HEK293 (cell line): ENCODE data around the gene KPNA1.

Source experiments
- CTCF ChIA-PET: fragments of 350-600 bp; formaldehyde crosslinking; extraction: SDS; loops from one replicate; lab custom pipeline; 2021; ENCODE audit warnings: antibody characterized with exemption; lab: Yijun Ruan, JAX
- POLR2A ChIA-PET: fragments of 300-600 bp; formaldehyde crosslinking; extraction: SDS; loops from one replicate; lab custom pipeline; 2020; ENCODE audit warnings: antibody characterized with exemption, inconsistent platforms; lab: Yijun Ruan, JAX
- H3K27ac ChIP-seq: fragments of 200-500 bp; sonication (Bioruptor generic); 2 replicates; pipeline ENCODE4 v1.5.1; 2014; ENCODE audit warnings: low read depth, low read length, control low read depth, inconsistent platforms; ENCODE audit errors: extremely low read depth
- H3K36me3 ChIP-seq, 2 experiments: fragments of 200-500 bp in 1 of 2; sonication (Bioruptor generic) in 1 of 2; 1 replicate in 1 of 2; 2 replicates in 1 of 2; pipeline ENCODE4 v1.5.1; 2014 to 2017; ENCODE audit warnings: inconsistent platforms in 2 of 2, low read length in 2 of 2; ENCODE audit not compliant: control insufficient read depth in 2 of 2, insufficient read depth in 1 of 2
- H3K4me1 ChIP-seq: fragments of 200-500 bp; sonication (Bioruptor generic); 2 replicates; pipeline ENCODE4 v1.5.1; 2014; ENCODE audit warnings: mild to moderate bottlenecking, low read length, inconsistent platforms; ENCODE audit not compliant: control insufficient read depth, insufficient read depth
- H3K4me3 ChIP-seq: 2 replicates; pipeline ENCODE4 v1.5.1; 2011; ENCODE audit warnings: low read depth, mild to moderate bottlenecking, control low read depth, low read length, moderate library complexity
- H3K9me3 ChIP-seq: fragments of 200-500 bp; sonication (Bioruptor generic); 2 replicates; pipeline ENCODE4 v1.5.1; 2014; ENCODE audit warnings: low read depth, low read length, inconsistent platforms; ENCODE audit not compliant: control insufficient read depth, insufficient read depth
- GFI1B ChIP-seq: fragments of 450-650 bp; formaldehyde crosslinking; IDR thresholded peaks from 2 replicates; pipeline ENCODE4 v1.5.1; 2016; ENCODE audit warnings: missing biosample characterization, missing genetic modification characterization
- KLF7 ChIP-seq: fragments of 450-650 bp; formaldehyde crosslinking; IDR thresholded peaks from 2 replicates; pipeline ENCODE4 v1.5.1; 2016; ENCODE audit warnings: missing biosample characterization, missing genetic modification characterization, borderline replicate concordance
- SCRT2 ChIP-seq: fragments of 450-650 bp; formaldehyde crosslinking; IDR thresholded peaks from 2 replicates; pipeline ENCODE4 v1.5.1; 2016; ENCODE audit warnings: missing biosample characterization, missing genetic modification characterization
- ZBTB48 ChIP-seq: fragments of 450-650 bp; formaldehyde crosslinking; IDR thresholded peaks from 2 replicates; pipeline ENCODE4 v1.5.1; 2016; ENCODE audit warnings: missing biosample characterization, missing genetic modification characterization
- ZNF133 ChIP-seq: fragments of 450-650 bp; formaldehyde crosslinking; IDR thresholded peaks from 2 replicates; pipeline ENCODE4 v1.5.1; 2016; ENCODE audit warnings: missing biosample characterization, missing genetic modification characterization
- ZNF146 ChIP-seq: fragments of 450-650 bp; formaldehyde crosslinking; IDR thresholded peaks from 2 replicates; pipeline ENCODE4 v1.5.1; 2016; ENCODE audit warnings: missing biosample characterization, missing genetic modification characterization
- ZNF211 ChIP-seq: fragments of 450-650 bp; formaldehyde crosslinking; IDR thresholded peaks from 2 replicates; pipeline ENCODE4 v1.5.1; 2016; ENCODE audit warnings: low read depth, missing biosample characterization, missing genetic modification characterization
- ZNF214 ChIP-seq: fragments of 450-650 bp; formaldehyde crosslinking; IDR thresholded peaks from 2 replicates; pipeline ENCODE4 v1.5.1; 2017; ENCODE audit warnings: missing biosample characterization, mild to moderate bottlenecking, missing genetic modification characterization, borderline replicate concordance
- ZNF514 ChIP-seq: fragments of 450-650 bp; formaldehyde crosslinking; IDR thresholded peaks from 2 replicates; pipeline ENCODE4 v1.5.1; 2016; ENCODE audit warnings: missing biosample characterization, missing genetic modification characterization
- ZNF560 ChIP-seq: fragments of 450-650 bp; formaldehyde crosslinking; IDR thresholded peaks from 2 replicates; pipeline ENCODE4 v1.5.1; 2017; ENCODE audit warnings: missing biosample characterization, missing genetic modification characterization, borderline replicate concordance
- TF ChIP-seq, protein P1 (sequence below): fragments of 450-650 bp; formaldehyde crosslinking; IDR thresholded peaks from 2 replicates; pipeline ENCODE4 v1.5.0; 2017; ENCODE audit warnings: missing biosample characterization, missing genetic modification characterization, borderline replicate concordance
- TF ChIP-seq, protein P2 (sequence below): fragments of 450-650 bp; formaldehyde crosslinking; IDR thresholded peaks from 2 replicates; pipeline ENCODE4 v1.5.1; 2017; ENCODE audit warnings: missing biosample characterization, missing genetic modification characterization
- TF ChIP-seq, protein P3 (sequence below): fragments of 450-650 bp; formaldehyde crosslinking; conservative IDR thresholded peaks from 2 replicates; pipeline ENCODE4 v1.5.1; 2016; ENCODE audit warnings: low read depth, missing biosample characterization, missing genetic modification characterization
- TF ChIP-seq, protein P4 (sequence below): sonication (generic); formaldehyde crosslinking; IDR thresholded peaks from 2 replicates; pipeline ENCODE4 v1.8.1; 2022; ENCODE audit warnings: mild to moderate bottlenecking, moderate library complexity, missing genetic modification reagents
- TF ChIP-seq, protein P5 (sequence below): fragments of 450-650 bp; formaldehyde crosslinking; IDR thresholded peaks from 2 replicates; pipeline ENCODE4 v1.5.1; 2016; ENCODE audit warnings: missing biosample characterization, missing genetic modification characterization, borderline replicate concordance

Gene KPNA1

DNA sequence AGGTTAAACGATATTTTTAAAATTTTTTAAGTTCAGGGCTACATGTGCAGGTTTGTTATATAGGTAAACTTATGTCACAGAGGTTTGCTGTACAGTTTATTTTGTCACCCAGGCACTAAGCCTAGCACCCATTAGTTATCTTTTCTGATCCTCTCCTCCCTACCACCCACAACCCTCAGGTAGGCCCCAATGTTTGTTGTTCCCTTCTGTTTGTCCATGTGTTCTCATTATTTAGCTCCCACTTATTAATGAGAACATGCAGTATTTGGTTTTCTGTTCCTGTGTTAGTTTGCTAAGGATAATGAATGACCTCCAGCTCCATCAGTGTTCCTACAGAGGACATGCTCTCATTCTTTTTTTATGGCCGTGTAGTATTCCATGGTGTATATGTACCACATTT is 115.8 kb downstream of the KPNA1 start:
- Histone ChIP-seq H3K9me3 (no peaks in the 10 kb centered on the region), H3K4me3 (no peak overlapping the region), H3K36me3 (peaks cover 0 to 10% of the 10 kb centered on the region in 2 experiments; a peak in 1 of 3 replicates), H3K27ac (no peak overlapping the region), H3K4me1 (no peaks in the 10 kb centered on the region)
- ChIA-PET POLR2A (no interaction called here), CTCF (no interaction called here)
- TF ChIP-seq ZNF146: peak; percentile 26; the same call in 1 of the 2 replicates
- no peak for TF ChIP-seq ZNF211 (tag by site-specific recombination)

DNA sequence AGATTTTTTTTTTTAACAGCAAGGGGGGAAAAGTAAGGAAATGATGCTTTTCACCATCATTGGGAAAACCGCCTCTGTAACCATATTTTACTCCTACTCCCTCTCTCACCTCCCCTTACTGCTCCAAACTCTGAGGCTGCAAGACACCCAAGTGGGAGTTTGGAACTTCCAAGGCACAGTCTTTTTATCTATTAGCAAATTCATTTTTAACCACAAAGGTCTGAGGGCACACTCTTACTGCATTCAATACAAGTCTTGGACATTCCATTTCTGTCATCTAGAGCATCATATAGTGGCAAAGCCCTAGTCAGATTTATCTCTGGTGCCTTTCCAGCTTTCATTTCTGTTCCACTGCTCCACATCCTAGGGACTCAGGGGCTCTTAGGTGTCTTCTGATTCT is 117.5 kb downstream of the KPNA1 start:
- Histone ChIP-seq H3K36me3 (no peaks in the 10 kb centered on the region), H3K4me3 (no peak overlapping the region), H3K27ac (no peak overlapping the region)
- CTCF ChIA-PET: interaction anchor here (0.6 kb wide), 1 partner anchor 12 kb away, joined by 3 read pairs; no protein-coding TSS in a partner anchor
- POLR2A ChIA-PET: interaction anchor here (0.6 kb wide), 1 partner anchor 97 kb away, joined by 3 read pairs; no protein-coding TSS in a partner anchor
- no peak for TF ChIP-seq SCRT2 (tag by site-specific recombination)
- TF ChIP-seq ZNF214: no peak
- no peak for TF ChIP-seq ZNF133 (tag by site-specific recombination)
- TF ChIP-seq, protein P1, sequence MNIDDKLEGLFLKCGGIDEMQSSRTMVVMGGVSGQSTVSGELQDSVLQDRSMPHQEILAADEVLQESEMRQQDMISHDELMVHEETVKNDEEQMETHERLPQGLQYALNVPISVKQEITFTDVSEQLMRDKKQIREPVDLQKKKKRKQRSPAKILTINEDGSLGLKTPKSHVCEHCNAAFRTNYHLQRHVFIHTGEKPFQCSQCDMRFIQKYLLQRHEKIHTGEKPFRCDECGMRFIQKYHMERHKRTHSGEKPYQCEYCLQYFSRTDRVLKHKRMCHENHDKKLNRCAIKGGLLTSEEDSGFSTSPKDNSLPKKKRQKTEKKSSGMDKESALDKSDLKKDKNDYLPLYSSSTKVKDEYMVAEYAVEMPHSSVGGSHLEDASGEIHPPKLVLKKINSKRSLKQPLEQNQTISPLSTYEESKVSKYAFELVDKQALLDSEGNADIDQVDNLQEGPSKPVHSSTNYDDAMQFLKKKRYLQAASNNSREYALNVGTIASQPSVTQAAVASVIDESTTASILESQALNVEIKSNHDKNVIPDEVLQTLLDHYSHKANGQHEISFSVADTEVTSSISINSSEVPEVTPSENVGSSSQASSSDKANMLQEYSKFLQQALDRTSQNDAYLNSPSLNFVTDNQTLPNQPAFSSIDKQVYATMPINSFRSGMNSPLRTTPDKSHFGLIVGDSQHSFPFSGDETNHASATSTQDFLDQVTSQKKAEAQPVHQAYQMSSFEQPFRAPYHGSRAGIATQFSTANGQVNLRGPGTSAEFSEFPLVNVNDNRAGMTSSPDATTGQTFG (tag by site-specific recombination): no peak
- no peak for TF ChIP-seq GFI1B (tag by site-specific recombination)
- TF ChIP-seq, protein P2, sequence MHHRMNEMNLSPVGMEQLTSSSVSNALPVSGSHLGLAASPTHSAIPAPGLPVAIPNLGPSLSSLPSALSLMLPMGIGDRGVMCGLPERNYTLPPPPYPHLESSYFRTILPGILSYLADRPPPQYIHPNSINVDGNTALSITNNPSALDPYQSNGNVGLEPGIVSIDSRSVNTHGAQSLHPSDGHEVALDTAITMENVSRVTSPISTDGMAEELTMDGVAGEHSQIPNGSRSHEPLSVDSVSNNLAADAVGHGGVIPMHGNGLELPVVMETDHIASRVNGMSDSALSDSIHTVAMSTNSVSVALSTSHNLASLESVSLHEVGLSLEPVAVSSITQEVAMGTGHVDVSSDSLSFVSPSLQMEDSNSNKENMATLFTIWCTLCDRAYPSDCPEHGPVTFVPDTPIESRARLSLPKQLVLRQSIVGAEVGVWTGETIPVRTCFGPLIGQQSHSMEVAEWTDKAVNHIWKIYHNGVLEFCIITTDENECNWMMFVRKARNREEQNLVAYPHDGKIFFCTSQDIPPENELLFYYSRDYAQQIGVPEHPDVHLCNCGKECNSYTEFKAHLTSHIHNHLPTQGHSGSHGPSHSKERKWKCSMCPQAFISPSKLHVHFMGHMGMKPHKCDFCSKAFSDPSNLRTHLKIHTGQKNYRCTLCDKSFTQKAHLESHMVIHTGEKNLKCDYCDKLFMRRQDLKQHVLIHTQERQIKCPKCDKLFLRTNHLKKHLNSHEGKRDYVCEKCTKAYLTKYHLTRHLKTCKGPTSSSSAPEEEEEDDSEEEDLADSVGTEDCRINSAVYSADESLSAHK (tag by site-specific recombination): no peak
- TF ChIP-seq ZNF560: no peak
- TF ChIP-seq, protein P3, sequence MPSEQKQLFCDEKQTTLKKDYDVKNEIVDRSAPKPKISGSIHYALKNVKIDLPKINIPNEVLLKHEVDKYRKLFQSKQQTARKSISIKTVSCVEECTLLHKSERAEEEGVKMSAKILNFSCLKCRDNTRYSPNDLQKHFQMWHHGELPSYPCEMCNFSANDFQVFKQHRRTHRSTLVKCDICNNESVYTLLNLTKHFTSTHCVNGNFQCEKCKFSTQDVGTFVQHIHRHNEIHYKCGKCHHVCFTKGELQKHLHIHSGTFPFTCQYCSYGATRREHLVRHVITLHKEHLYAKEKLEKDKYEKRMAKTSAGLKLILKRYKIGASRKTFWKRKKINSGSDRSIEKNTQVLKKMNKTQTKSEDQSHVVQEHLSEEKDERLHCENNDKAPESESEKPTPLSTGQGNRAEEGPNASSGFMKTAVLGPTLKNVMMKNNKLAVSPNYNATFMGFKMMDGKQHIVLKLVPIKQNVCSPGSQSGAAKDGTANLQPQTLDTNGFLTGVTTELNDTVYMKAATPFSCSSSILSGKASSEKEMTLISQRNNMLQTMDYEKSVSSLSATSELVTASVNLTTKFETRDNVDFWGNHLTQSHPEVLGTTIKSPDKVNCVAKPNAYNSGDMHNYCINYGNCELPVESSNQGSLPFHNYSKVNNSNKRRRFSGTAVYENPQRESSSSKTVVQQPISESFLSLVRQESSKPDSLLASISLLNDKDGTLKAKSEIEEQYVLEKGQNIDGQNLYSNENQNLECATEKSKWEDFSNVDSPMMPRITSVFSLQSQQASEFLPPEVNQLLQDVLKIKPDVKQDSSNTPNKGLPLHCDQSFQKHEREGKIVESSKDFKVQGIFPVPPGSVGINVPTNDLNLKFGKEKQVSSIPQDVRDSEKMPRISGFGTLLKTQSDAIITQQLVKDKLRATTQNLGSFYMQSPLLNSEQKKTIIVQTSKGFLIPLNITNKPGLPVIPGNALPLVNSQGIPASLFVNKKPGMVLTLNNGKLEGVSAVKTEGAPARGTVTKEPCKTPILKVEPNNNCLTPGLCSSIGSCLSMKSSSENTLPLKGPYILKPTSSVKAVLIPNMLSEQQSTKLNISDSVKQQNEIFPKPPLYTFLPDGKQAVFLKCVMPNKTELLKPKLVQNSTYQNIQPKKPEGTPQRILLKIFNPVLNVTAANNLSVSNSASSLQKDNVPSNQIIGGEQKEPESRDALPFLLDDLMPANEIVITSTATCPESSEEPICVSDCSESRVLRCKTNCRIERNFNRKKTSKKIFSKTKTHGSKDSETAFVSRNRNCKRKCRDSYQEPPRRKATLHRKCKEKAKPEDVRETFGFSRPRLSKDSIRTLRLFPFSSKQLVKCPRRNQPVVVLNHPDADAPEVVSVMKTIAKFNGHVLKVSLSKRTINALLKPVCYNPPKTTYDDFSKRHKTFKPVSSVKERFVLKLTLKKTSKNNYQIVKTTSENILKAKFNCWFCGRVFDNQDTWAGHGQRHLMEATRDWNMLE (tag by site-specific recombination): no peak
- TF ChIP-seq KLF7 (tag by site-specific recombination): no peak
- TF ChIP-seq ZBTB48: no peak
- TF ChIP-seq, protein P4, sequence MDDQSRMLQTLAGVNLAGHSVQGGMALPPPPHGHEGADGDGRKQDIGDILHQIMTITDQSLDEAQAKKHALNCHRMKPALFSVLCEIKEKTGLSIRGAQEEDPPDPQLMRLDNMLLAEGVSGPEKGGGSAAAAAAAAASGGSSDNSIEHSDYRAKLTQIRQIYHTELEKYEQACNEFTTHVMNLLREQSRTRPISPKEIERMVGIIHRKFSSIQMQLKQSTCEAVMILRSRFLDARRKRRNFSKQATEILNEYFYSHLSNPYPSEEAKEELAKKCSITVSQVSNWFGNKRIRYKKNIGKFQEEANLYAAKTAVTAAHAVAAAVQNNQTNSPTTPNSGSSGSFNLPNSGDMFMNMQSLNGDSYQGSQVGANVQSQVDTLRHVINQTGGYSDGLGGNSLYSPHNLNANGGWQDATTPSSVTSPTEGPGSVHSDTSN: no peak
- TF ChIP-seq, protein P5, sequence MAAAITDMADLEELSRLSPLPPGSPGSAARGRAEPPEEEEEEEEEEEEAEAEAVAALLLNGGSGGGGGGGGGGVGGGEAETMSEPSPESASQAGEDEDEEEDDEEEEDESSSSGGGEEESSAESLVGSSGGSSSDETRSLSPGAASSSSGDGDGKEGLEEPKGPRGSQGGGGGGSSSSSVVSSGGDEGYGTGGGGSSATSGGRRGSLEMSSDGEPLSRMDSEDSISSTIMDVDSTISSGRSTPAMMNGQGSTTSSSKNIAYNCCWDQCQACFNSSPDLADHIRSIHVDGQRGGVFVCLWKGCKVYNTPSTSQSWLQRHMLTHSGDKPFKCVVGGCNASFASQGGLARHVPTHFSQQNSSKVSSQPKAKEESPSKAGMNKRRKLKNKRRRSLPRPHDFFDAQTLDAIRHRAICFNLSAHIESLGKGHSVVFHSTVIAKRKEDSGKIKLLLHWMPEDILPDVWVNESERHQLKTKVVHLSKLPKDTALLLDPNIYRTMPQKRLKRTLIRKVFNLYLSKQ (tag by site-specific recombination): no peak
- TF ChIP-seq ZNF514 (tag by site-specific recombination): no peak
- TF ChIP-seq, all 188 proteins: peak for 0
- Histone ChIP-seq H3K4me1 (no peaks in the 10 kb centered on the region), H3K9me3 (no peaks in the 10 kb centered on the region)
